Gastroesophageal sphincter (tissue), 4 donors: ENCODE data around the gene PRUNE2. TPM values are rescaled to one million over a fixed set of nuclear protein-coding genes. Genes with fewer than 3 reads are reported as not detected.
"Not testable (repeated sequence)": the region's sequence is repeated elsewhere in the genome, so short reads cannot be mapped to it uniquely, and the experiment has no call there.

Experiments
- ATAC-seq: fragments of 150-250 bp; one replicate; pipeline ENCODE4 v1.9.1; 2016; ENCODE audit warnings: mild to moderate bottlenecking, moderate library complexity
- H3K27ac ChIP-seq, 4 donors: fragments of 200-600 bp; sonication (generic) in 3 of 4; 1 replicate in 3 of 4; 2 replicates in 1 of 4; pipeline ENCODE4 v1.5.1; 2016 to 2019
- H3K27me3 ChIP-seq: fragments of 200-600 bp; sonication (generic); one replicate; pipeline ENCODE4 v1.5.1; 2019
- H3K36me3 ChIP-seq, 2 donors: fragments of 200-600 bp; sonication (generic); one replicate each; pipeline ENCODE4 v1.5.1; 2019; ENCODE audit warnings: control low read depth in 1 of 2
- H3K4me1 ChIP-seq, 3 donors: fragments of 200-600 bp; sonication (generic); 1 replicate in 2 of 3; 2 replicates in 1 of 3; pipeline ENCODE4 v1.5.1; 2016 to 2019; ENCODE audit warnings: control low read depth in 2 of 3
- H3K4me3 ChIP-seq, 2 donors: fragments of 200-600 bp; sonication (generic); one replicate each; pipeline ENCODE4 v1.5.1; 2019; ENCODE audit warnings: mild to moderate bottlenecking in 1 of 2, moderate library complexity in 1 of 2
- H3K9me3 ChIP-seq, 3 donors: fragments of 200-600 bp; sonication (generic); one replicate each; pipeline ENCODE4 v1.5.1; 2017 to 2019; ENCODE audit warnings: control low read depth in 2 of 3
- CTCF ChIP-seq, 4 experiments: fragments of 200-600 bp in 2 of 4; fragments of 450-650 bp in 2 of 4; sonication (generic) in 1 of 4; IDR thresholded peaks; one replicate each; pipeline ENCODE4 v1.5.1; 2017 to 2019; ENCODE audit warnings: antibody characterized with exemption in 4 of 4, mild to moderate bottlenecking in 2 of 4, moderate library complexity in 2 of 4
- EP300 ChIP-seq: sonication (generic); formaldehyde crosslinking; IDR thresholded peaks from one replicate; pipeline ENCODE4 v1.6.1; 2017; ENCODE audit warnings: antibody characterized with exemption, mild to moderate bottlenecking
- POLR2A ChIP-seq, 2 donors: fragments of 450-650 bp; IDR thresholded peaks; one replicate each; pipeline ENCODE4 v1.6.1; 2017; ENCODE audit warnings: antibody characterized with exemption in 2 of 2, mild to moderate bottlenecking in 2 of 2, moderate library complexity in 1 of 2
- POLR2AphosphoS5 ChIP-seq: sonication (generic); formaldehyde crosslinking; IDR thresholded peaks from one replicate; pipeline ENCODE4 v1.6.1; 2017; ENCODE audit warnings: antibody characterized with exemption
- WGBS, 2 donors: methylation state at CpG; one replicate each; pipeline ENCODE4 v1.1.5; 2018; ENCODE audit warnings: low coverage in 1 of 2; 5-methylcytosine and 5-hydroxymethylcytosine counted together
- total RNA-seq, 4 donors: library from RNA; depleted of rRNA; stranded (reverse); fragments of >200 nt; gene quantifications; one replicate each; pipeline ENCODE4 v1.1.0, GENCODE V29; 2016

The PRUNE2 gene
- total RNA-seq, 4 donors from 2014 or later, result 561 to 930 (median 763) TPM

GRCh38 chr9:76600007-76600615, 305.8 kb downstream of the PRUNE2 start:
- Histone ChIP-seq H3K4me3 (no peak overlapping the region), H3K27me3 (peaks cover 31% of the 10 kb centered on the region), H3K27ac (no peak overlapping the region), H3K9me3 (no peaks in the 10 kb centered on the region), H3K36me3 (no peaks in the 10 kb centered on the region), H3K4me1 (no peaks in the 10 kb centered on the region)
- TF ChIP-seq POLR2AphosphoS5 (no peak), EP300 (no peak), CTCF (IDR thresholded peaks at IDR 0.05) (no peak), POLR2A (IDR thresholded peaks at IDR 0.05) (no peak)
- WGBS, 2 donors, result 39 to 90% methylated on average over 2 of the region's 2 CpGs
- ATAC-seq, result no peak

- Histone ChIP-seq H3K4me1 (no peaks in the 10 kb centered on the region), H3K4me3 (no peak overlapping the region), H3K9me3 (no peaks in the 10 kb centered on the region), H3K27ac (no peak overlapping the region), H3K36me3 (no peaks in the 10 kb centered on the region), H3K27me3 (peaks cover 33% of the 10 kb centered on the region)
- no peak for ATAC-seq
- no peak for TF ChIP-seq EP300
- no peak for TF ChIP-seq POLR2A (IDR thresholded peaks at IDR 0.05)
- no peak for TF ChIP-seq POLR2AphosphoS5
- no peak for TF ChIP-seq CTCF (IDR thresholded peaks at IDR 0.05)
- WGBS, 2 donors, result 79 to 100% methylated on average over 2 to 4 of the region's 4 CpGs
These were observed 306.9 kb downstream of the PRUNE2 start for GRCh38 chr9:76598981-76599380.

GRCh38 chr9:76595645-76596044, 310.3 kb downstream of the PRUNE2 start:
- H3K27me3 ChIP-seq, result peaks cover 26% of the 10 kb centered on the region
- H3K4me3 ChIP-seq, result no peak overlapping the region
- no peaks in the 10 kb centered on the region for H3K36me3 ChIP-seq
- ATAC-seq, result peak; percentile 43
- TF ChIP-seq POLR2A (IDR thresholded peaks at IDR 0.05) (no peak), POLR2AphosphoS5 (no peak), EP300 (no peak), CTCF (IDR thresholded peaks at IDR 0.05) (no peak)
- WGBS, 2 donors, result 29 to 32% methylated on average over 3 of the region's 3 CpGs
- no peaks in the 10 kb centered on the region for H3K4me1 ChIP-seq
- no peaks in the 10 kb centered on the region for H3K9me3 ChIP-seq
- H3K27ac ChIP-seq, result no peak overlapping the region

- no peak for ATAC-seq
These were observed 311.0 kb downstream of the PRUNE2 start for GRCh38 chr9:76594764-76595424.

GRCh38 chr9:76593961-76594735, 311.8 kb downstream of the PRUNE2 start:
- H3K4me3 ChIP-seq, H3K9me3 ChIP-seq, H3K36me3 ChIP-seq, ATAC-seq, H3K27ac ChIP-seq, H3K4me1 ChIP-seq: not testable (repeated sequence)
- H3K27me3 ChIP-seq, result peaks cover 26% of the 10 kb centered on the region
- 46 to 53% methylated on average over 3 to 4 of the region's 4 CpGs for WGBS, 2 donors

More at GRCh38 chr9:76594764-76595424, 311.0 kb downstream of the PRUNE2 start:
- WGBS, 2 donors, result 66 to 80% methylated on average over 1 to 2 of the region's 4 CpGs
- Histone ChIP-seq H3K27ac (no peak overlapping the region), H3K4me1 (no peaks in the 10 kb centered on the region), H3K36me3 (no peaks in the 10 kb centered on the region), H3K27me3 (peaks cover 26% of the 10 kb centered on the region), H3K9me3 (no peaks in the 10 kb centered on the region), H3K4me3 (no peak overlapping the region)
- TF ChIP-seq POLR2AphosphoS5, result no peak
- no peak for TF ChIP-seq CTCF (IDR thresholded peaks at IDR 0.05)
- no peak for TF ChIP-seq EP300
- TF ChIP-seq POLR2A (IDR thresholded peaks at IDR 0.05), result no peak
